ENCODE measurements around the gene SPIRE1. TPM values are rescaled to one million over a fixed set of nuclear protein-coding genes. Genes with fewer than 3 reads are reported as not detected.
"Not testable (repeated sequence)": the region's sequence is repeated elsewhere in the genome, so short reads cannot be mapped to it uniquely, and the experiment has no call there.

SPIRE1 gene
- total RNA-seq, 1 experiment from 2014 or later = 15.2 TPM

DNA sequence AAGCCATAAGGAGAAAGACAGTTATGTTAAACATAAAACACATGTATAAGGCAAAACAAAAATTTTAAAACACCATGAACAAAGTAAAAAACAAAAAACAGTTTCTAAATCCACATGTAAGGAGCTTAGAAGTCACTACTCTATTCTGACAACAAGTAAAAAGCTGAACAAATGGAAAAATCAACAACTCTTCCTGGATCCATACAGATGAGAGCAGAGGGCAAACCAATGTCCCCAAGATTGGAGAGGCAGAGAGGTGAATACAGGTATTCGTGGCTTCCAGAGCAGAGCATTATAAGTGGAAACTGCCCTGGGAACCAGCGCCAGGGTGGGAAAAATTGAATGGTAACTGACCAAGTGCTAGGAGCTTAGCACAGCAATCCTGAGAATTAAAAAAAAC is 93.5 kb downstream of the SPIRE1 start:
- Histone ChIP-seq H3K4me1 (no peaks in the 10 kb centered on the region), H3K27me3 (no peaks in the 10 kb centered on the region), H3K36me3 (no peaks in the 10 kb centered on the region), H3K4me3 (no peak overlapping the region), H3K9me3 (replicated peaks) (no peaks in the 10 kb centered on the region), H3K27ac (no peak overlapping the region)
- no peak for DNase-seq

DNA sequence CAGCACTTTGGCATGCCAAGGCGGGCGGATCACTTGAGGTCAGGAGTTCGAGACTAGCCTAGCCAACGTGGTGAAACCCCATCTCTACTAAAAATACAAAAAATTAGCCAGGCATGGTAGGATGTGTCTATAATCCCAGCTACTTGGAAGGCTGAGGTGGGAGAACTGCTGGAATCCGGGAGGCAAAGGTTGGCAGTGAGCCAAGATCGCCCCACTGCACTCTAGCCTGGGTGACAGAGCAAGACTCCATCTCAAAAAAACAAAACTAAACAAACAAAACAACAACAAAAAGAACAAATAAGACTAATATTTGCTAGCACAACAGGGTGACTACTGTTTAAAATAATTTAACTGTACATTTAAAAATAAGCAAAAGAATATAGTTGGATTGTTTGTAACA is 97.3 kb downstream of the SPIRE1 start:
- not testable (repeated sequence) for H3K36me3 ChIP-seq; H3K27ac ChIP-seq; DNase-seq; H3K4me3 ChIP-seq; H3K9me3 ChIP-seq (replicated peaks); H3K4me1 ChIP-seq; H3K27me3 ChIP-seq

DNA sequence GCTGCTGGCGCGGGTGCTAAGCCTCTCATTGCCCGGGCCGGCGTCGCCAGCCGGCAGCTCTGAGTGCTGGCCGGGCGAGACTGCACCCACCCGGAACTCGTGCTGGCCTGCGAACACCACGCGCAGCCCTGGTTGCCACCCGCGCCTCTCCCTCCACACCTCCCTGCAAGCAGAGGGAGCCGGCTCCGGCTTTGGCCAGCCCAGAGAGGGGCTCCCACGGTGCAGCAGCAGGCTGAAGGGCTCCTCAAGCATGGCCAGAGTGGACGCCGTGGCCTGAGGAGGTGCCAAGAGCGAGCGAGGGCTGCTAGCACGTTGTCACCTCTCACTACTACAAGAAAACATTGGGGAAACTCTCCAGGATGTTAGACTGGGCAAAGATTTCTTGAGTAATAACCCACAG is 98.6 kb downstream of the SPIRE1 start:
- Histone ChIP-seq H3K36me3 (no peaks in the 10 kb centered on the region; the same call in 1 of the 2 replicates), H3K4me1 (no peaks in the 10 kb centered on the region), H3K9me3 (replicated peaks) (no peaks in the 10 kb centered on the region), H3K4me3 (no peak overlapping the region), H3K27me3 (no peaks in the 10 kb centered on the region), H3K27ac (no peak overlapping the region)
- no peak for DNase-seq

DNA sequence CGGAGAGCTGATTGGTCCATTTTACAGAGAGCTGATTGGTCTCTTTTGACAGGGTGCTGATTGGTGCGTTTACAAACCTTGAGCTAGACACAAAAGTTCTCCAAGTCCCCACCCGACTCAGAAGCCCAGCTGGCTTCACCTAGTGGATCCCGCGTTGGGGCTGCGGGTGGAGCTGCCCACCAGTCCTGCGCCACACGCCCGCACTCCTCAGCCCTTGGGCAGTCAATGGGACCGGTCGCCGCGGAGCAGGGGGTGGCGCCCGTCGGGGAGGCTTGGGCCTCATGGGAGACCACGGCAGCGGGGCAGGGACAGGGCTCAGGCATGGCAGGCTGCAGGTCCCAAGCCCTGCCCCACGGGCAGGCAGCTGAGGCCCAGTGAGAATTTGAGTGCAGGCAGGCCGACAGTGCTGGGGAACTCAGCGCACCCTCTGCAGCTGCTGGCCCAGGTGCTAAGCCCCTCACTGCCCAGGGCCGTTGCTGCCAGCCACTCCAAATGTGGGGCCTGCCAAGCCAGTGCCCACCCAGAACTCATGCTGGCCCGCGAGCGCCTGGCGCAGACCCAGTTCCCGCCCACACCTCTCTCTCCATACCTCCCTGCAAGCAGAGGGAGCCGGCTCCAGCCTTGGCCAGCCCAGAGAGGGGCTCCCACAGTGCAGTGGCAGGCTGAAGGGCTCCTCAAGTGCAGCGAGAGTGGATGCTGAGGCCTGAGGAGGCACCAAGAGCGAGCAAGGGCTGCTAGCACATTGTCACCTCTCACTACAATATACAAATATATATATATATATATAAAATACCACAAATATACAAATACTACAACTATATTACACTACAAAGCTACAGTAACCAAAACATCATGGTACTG is 100.7 kb downstream of the SPIRE1 start:
- no peaks in the 10 kb centered on the region for H3K27me3 ChIP-seq
- DNase-seq = no peak
- H3K27ac ChIP-seq = no peak overlapping the region
- H3K9me3 ChIP-seq (replicated peaks) = no peaks in the 10 kb centered on the region
- no peak overlapping the region for H3K4me3 ChIP-seq
- no peaks in the 10 kb centered on the region; the same call in 1 of the 2 replicates for H3K36me3 ChIP-seq
- H3K4me1 ChIP-seq = no peaks in the 10 kb centered on the region

DNA sequence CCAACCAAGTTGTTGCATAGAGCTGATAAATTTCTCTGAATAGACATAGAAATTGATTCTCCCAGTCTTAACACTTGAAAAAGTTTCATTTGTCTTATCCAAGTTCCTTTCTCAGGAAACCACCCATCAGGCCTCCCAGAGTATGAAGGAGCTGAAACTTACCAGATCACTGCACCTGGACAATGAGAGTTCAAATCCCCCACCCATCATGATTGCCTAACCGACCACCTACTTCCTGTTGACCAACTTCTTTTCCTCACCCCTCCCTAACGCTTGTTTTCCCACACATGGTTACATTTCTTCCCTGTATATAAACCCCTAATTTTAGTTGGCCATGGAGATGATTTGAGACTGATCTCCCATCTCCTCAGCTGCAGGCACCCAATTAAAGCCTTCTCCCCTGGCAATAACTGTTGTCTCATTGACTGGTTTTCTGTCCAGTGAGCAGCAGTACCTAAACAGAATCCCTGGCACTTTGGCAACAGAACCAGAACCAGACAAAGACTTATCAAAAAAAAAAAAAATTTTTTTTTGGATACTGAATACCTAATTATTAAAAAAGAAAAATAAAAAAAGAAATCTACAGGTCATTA is 103.0 kb downstream of the SPIRE1 start:
- no peak for DNase-seq
- Histone ChIP-seq H3K4me1 (no peaks in the 10 kb centered on the region), H3K9me3 (replicated peaks) (no peaks in the 10 kb centered on the region), H3K27me3 (no peaks in the 10 kb centered on the region), H3K4me3 (no peak overlapping the region), H3K27ac (no peak overlapping the region), H3K36me3 (no peaks in the 10 kb centered on the region; the same call in 1 of the 2 replicates)

DNA sequence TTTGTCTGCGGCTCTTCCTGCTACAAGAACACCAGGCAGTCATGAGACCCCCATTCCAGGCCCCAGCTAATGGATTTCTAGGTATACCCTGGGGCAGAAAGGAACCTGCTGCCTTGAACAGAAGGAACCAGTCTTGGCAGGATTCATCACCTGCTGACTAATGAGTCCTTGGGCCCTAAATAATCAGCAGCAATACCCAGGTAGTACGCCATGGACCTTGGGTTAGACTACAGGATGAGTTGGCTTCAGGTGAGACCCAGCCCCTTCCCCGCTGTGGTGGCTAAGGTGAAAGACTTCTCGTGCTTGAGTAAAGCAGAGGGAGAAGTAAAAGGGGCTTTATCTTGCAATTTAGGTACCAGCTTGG is 105.0 kb downstream of the SPIRE1 start:
- Histone ChIP-seq H3K4me1 (no peaks in the 10 kb centered on the region), H3K27ac (no peak overlapping the region), H3K36me3 (no peaks in the 10 kb centered on the region; the same call in 1 of the 2 replicates), H3K4me3 (no peak overlapping the region), H3K9me3 (replicated peaks) (no peaks in the 10 kb centered on the region), H3K27me3 (no peaks in the 10 kb centered on the region)
- DNase-seq = no peak

DNA sequence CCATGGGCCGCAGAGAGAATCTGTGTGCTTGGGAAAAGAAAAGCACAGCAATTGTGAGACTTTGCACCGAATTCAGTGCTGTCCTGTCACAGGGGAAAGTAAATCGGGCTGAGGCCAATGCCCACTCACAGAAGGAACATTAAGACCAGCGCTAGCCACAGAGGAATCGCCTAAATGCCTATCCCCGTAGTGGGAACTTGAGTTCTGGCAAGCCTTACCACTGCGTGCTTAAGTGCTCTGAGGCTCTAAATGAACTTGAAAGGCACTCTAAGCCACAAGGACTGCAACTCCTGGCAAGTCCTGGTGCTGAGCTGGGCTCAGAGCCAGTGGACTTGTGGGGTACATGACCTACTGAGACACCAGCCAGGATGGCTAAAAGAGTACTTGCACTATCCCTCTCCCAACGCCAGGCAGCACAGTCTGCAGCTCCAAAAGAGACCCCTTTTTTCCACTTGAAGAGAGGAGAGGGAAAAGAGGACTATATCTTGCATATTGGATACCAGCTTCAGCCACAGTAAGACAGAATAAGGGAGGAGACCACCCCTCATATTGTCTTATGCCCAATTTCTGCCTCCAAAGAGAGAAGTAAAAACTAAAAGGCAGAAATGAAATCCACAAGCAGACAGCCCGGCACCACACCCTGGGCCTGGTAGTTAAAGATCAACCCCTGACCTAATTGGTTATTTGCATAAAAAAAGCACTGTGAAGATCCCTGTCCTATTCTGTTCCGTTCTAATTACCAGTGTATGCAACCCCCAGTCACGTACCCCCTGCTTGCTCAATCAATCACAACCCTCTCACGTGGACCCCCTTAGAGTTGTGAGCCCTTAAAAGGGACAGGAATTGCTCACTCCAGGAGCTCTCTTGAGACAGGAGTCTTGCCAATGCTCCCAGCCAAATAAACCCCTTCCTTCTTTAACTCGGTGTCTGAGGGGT is 105.7 kb downstream of the SPIRE1 start:
- H3K27me3 ChIP-seq; H3K4me3 ChIP-seq; H3K36me3 ChIP-seq; DNase-seq; H3K4me1 ChIP-seq; H3K9me3 ChIP-seq (replicated peaks); H3K27ac ChIP-seq: not testable (repeated sequence)

DNA sequence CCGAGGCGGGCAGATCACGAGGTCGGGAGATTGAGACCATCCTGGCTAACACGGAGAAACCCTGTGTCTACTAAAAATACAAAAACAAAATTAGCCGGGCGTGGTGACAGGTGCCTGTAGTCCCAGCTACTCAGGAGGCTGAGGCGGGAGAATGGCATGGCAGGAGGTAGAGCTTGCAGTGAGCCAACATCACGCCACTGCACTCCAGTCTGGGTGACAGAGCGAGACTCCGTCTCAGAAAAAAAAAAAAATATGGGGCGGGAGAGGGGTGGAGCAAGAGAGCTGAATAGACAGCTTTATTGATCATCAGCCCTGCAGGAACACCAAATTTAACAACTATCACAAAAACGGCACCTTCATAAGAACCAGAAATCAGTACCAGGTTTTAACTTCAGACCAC is 106.4 kb downstream of the SPIRE1 start:
- H3K36me3 ChIP-seq; H3K9me3 ChIP-seq (replicated peaks); H3K4me1 ChIP-seq; H3K27me3 ChIP-seq; H3K4me3 ChIP-seq; DNase-seq; H3K27ac ChIP-seq: not testable (repeated sequence)

DNA sequence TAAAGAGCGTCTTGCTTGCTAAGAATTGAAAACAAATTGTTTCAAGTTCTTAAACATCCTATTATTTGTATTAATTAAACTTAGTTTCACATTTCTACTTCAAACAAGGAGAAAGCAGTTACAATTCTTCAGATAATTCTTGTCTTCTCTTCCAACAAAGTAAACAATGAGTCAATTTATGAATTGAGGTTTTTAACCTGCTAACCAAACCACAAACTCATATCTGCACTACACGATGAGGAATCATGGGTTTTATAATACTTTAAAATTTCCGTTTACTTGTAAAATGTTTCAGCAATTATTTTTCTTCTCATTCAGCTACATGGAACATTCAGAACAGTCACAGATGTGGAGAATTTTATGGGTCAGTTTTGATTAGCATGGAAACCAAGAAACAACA is 114.2 kb downstream of the SPIRE1 start:
- no peaks in the 10 kb centered on the region for H3K4me1 ChIP-seq
- H3K36me3 ChIP-seq = no peaks in the 10 kb centered on the region
- H3K9me3 ChIP-seq (replicated peaks) = no peaks in the 10 kb centered on the region; the same call in 1 of the 2 replicates
- H3K27me3 ChIP-seq = no peaks in the 10 kb centered on the region
- H3K27ac ChIP-seq = no peak overlapping the region; the same call in 1 of the 2 replicates
- H3K4me3 ChIP-seq = no peak overlapping the region
- DNase-seq = no peak

DNA sequence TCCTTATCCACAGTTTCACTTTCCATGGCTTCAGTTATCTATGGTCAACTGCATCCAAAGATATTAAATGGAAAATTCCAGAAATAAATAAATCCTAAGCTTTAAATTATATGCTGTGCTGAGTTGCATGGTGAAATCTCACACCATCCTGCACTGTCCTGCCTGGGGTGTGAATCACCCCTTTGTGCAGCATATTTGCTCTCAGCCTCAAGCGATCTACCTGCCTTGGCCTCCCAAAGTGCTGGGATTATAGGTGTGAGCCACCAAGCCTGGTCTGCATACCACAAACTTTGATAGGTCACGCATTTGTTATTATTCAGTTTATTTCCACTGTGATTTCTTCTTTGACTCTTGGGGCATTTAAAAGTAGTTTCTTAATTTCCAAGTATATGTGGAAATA is 117.2 kb downstream of the SPIRE1 start:
- H3K36me3 ChIP-seq = no peaks in the 10 kb centered on the region
- no peaks in the 10 kb centered on the region; the same call in 1 of the 2 replicates for H3K9me3 ChIP-seq (replicated peaks)
- no peak overlapping the region for H3K27ac ChIP-seq
- no peaks in the 10 kb centered on the region for H3K27me3 ChIP-seq
- H3K4me3 ChIP-seq = no peak overlapping the region
- no peaks in the 10 kb centered on the region for H3K4me1 ChIP-seq
- DNase-seq = no peak

DNA sequence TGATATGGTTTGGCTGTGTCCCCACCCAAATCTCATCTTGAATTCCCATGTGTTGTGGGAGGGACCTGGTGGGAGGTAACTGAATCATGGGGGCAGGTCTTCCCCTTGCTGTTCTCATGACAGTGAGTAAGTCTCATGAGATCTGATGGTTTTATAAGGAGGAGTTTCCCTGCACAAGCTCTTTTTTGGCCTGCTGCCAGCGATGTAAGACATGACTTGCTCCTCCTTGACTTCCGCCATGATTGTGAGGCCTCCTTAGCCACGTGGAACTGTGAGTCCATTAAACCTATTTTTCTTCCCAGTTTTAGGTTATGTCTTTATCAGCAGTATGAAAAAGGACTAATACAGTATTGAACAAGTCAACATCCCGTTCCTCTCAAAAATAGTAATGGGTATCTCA is 118.7 kb downstream of the SPIRE1 start:
- H3K27me3 ChIP-seq; H3K27ac ChIP-seq; H3K36me3 ChIP-seq; H3K4me3 ChIP-seq; H3K9me3 ChIP-seq (replicated peaks); DNase-seq; H3K4me1 ChIP-seq: not testable (repeated sequence)

DNA sequence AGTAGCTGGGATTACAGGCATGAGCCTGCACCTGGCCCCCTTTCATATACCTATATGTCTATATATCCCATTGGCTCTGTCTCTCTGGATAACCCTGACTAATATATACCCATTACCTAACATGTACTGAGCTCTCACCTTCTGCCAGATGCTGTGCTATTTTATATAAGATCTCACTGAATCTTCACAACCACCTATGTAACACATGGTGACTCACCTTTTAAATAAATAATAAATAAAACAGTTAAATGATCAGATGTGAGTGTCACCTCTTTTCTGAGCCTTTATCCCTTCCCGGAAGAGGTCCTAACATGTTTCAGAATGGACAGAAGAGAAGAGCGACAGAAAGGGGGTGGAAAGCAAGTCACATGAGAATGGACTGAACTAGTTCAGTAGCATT is 123.1 kb downstream of the SPIRE1 start:
- H3K36me3 ChIP-seq = no peaks in the 10 kb centered on the region
- H3K4me3 ChIP-seq = no peak overlapping the region
- H3K27ac ChIP-seq = no peak overlapping the region
- no peaks in the 10 kb centered on the region for H3K4me1 ChIP-seq
- DNase-seq = no peak
- no peaks in the 10 kb centered on the region for H3K27me3 ChIP-seq
- H3K9me3 ChIP-seq (replicated peaks) = no peaks in the 10 kb centered on the region; the same call in 1 of the 2 replicates

DNA sequence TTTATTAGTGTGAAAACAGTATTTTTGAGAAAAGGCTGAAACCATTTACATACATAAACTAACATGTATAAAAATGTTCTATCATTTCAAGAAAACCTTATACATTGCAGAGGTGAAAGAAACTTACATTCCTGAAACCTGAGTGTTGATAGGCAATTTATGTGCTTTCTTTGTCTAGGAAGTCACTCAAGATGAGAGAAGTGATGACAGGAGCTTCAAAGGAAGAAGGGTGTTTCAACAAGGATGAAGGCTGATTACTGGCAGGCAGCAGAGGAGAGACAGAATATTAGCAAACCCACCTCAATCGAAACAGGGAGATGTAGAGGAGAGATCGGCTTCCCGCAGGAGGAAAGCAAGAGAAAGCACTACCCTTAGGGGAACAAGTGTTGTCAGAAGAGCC is 125.2 kb downstream of the SPIRE1 start:
- no peak for DNase-seq
- no peaks in the 10 kb centered on the region for H3K9me3 ChIP-seq (replicated peaks)
- no peak overlapping the region for H3K27ac ChIP-seq
- H3K27me3 ChIP-seq = no peaks in the 10 kb centered on the region
- 0 out of 2 replicates have a peak, but pooled peaks cover 4% of the 10 kb centered on the region for H3K4me1 ChIP-seq
- H3K4me3 ChIP-seq = no peak overlapping the region
- no peaks in the 10 kb centered on the region for H3K36me3 ChIP-seq

DNA sequence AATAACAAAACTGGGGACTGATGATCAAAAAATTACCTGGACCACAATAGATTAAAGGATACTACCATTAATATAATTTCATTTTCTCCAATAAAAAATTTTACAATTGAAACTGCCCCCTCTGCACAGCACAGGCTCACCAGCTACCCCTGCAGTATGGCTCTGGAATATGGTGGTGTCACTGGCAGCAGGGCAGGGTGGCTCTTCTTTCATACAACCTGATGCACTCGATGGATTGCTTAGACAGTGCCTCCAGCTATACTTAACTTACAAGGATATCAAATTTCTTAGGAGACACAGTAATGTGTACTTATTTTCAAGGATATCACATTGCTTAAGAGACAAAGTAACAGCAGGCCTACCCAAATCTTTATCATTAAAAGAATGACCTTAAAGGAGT is 126.2 kb downstream of the SPIRE1 start:
- H3K4me1 ChIP-seq = 0 out of 2 replicates have a peak, but pooled peaks cover 4% of the 10 kb centered on the region
- no peak overlapping the region for H3K4me3 ChIP-seq
- H3K9me3 ChIP-seq (replicated peaks) = no peaks in the 10 kb centered on the region
- DNase-seq = peak in 1 of 2 experiments; percentile 11
- no peaks in the 10 kb centered on the region for H3K36me3 ChIP-seq
- no peaks in the 10 kb centered on the region for H3K27me3 ChIP-seq
- no peak overlapping the region for H3K27ac ChIP-seq

Measured in SJCRH30 (cell line).